ENCODE data around the gene GGNBP2.

GGNBP2 gene

DNA sequence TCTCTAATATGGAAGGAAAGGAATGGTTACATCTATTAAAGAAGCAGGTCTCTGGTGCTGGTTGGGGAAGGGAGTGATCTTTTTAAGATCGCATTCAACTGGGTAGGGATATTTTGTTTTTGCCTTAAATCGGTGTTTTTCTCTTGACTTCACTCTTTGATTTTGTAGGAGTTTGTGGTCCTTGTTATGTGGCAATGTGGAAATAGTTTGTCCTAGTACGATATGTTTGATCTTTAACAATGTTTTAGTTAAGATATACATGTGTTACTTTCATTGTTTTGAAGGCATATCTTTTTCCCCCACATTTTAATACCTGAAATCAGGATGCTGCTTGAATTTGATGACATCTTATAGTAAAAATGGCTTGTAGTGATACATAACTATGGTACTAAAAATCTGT, 8.7 kb downstream of the GGNBP2 start:
- no peak for DNase-seq (ENCODE audit: low read depth in 2 of 2)

DNA sequence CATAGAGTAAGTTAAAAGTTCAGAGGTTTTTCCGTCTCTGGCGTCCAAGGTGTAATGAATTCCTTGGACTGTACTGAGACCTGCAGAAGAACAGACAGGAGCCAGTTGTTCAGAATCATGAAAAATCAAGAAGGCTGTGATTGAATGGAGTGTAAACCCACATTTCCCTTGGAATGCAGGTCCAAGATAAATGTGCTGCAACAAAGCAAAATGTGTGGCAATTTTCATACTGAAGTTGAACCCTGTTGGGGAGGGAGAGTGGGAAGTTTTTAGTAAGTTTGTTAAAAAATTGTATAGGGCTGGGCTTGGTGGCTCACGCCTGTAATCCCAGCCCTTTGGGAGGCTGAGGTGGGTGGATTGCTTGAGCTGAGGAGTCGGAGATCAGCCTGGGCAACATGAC, 21.4 kb downstream of the GGNBP2 start:
- no peak for DNase-seq (ENCODE audit: low read depth in 2 of 2)

DNA sequence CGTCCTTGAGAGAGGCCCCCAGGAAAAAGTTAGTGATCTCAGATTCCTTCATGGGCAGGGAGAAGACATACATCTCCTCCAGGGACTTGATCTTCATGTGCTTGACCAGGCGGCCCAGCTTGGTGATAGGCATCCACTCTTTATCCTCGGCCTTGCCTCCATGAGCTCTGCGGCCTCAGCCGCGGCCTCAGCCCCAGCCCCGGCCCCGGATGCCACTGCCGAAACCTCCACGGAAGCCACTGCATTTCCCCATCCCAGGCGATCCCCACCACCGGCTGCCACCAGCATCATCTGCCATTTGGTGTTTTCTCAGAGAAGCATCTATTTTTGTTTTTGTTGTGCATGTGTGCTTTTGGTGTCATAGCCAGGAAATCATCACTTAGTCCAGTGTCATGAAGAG, 30.3 kb downstream of the GGNBP2 start:
- no peak for DNase-seq (ENCODE audit: low read depth in 2 of 2)

DNA sequence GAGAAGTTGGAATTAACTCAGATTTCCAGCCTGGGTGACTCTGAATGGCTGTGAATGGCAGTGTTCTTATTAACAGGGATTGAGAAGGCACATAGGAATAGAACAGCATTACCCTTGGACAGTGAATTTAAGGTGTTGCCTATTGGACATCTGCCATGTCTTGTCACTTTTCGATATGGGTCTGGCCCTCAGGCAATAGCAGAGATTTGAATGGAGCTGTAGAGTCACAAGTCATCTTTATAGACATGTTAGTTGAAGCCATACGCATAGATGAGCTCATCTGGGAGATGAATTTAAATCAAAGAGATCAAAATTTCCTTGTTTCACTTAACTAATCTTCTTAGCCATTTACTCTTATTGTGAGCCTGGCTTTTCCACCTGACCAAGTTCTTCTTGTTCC, 32.1 kb downstream of the GGNBP2 start:
- DNase-seq (ENCODE audit: low read depth in 2 of 2) = no peak

DNA sequence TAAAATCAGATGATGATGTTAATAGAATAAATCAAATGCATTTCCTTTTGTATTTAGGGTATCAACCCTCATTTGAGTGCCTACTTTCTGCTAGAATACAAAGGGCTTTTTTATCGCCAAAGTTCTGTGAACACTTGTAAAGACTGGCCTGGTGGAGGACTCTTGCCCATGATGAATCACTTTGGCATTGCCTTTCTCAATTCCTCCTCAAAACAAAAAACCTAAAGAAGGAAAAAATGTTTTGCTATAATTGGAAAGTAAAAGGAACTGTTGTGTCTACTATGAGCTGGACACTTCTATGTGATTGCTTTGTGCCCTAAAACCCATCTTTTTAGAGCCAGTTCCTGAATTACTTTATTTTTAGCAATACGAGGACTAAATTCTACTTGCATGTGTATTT, 34.0 kb downstream of the GGNBP2 start:
- DNase-seq (ENCODE audit: low read depth in 2 of 2) = no peak

DNA sequence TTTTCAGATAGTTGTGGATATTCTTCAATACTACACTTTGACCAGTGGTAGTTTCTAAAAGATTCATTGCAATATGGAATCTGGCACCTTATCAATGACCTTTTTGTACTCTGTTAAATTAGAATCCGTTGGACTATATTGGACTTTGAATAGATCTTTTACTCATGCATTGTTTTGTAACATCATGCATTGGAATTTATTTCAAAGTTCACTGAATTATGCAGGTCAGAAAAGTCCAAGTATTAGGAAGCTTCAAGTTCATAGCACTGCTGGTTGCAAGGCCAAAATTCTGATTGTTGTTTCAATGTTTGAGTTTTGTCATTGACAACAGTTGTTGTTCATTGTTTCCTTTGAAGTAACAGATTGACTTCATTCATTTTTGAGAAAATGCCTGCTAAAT, 39.1 kb downstream of the GGNBP2 start:
- DNase-seq (ENCODE audit: low read depth in 2 of 2) = no peak

DNA sequence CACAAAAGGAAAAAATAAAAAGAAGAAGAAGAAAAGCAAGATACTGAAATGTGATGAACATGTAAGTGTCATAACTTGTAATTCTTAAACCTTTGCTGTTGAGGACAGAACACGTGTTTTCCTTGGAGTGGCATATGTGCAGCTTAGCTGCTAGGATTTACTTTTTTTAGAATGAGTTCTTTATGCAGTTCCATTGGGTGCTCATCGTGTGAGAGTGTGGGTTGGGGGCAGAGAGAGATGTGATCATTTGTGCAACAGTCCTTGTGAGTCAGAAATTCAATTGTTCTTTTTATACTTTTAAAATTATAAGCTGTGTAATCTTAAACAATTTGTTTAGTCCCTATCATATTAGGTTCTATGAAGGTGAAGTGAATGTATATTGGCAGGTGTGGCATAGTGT, 41.4 kb downstream of the GGNBP2 start:
- DNase-seq (ENCODE audit: low read depth in 2 of 2) = no peak

DNA sequence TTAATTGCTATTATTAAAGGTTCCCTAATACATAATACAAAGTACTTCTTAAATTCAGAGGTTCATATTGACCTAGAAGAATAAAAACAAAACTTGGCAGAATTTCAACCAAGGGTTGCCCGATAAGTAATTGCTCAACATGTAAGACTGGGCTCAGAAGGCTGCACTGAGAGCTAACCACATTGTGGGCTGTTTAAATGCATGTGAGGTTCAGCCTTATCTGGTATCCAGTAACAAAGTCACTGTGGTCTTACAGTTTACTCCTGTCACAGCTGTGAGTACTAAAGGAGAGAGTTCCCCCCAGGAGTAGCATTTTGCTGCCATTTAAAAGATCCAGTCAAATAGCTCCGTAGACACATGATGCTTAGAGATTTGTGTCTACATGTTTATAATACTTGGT, 45.4 kb downstream of the GGNBP2 start:
- no peak for DNase-seq (ENCODE audit: low read depth in 2 of 2)

DNA sequence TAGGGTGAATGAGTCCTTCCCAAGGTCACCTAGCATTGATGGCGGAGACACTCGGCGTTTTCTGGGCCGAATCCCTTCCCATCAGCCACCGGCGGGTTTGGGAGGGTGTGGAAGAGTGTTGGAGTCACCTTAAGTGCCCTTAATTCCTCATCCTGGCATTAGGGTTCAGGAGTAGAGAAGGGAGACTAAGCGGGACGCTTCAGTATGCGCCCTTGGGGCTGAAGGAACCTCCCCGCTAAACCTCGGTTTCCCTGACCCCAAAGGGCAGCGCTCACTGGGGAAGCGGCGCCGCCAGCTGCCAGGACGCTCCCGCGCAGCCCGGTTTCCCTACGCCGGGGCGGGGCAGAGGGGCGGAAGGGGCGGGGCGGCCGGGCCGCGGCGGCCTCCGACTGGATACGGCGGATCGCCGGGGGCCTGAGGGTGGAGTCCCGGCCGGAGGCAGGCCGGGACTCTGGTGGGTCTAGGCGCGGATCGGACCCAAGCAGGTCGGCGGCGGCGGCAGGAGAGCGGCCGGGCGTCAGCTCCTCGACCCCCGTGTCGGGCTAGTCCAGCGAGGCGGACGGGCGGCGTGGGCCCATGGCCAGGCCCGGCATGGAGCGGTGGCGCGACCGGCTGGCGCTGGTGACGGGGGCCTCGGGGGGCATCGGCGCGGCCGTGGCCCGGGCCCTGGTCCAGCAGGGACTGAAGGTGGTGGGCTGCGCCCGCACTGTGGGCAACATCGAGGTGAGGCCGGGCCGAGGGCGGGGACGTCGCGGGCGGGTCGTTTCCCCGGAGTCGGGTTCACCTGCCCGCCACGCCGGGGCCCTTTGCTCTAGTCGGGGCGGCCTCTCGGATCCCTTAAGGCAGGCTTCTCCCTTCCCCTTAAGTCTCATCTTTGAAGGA, 47.0 kb downstream of the GGNBP2 start, which contains the start of gene DHRS11:
DHRS11 (plus strand) TSS at position 446 of the 882 bp plus-strand sequence; CDS start at position 577, 131 bp downstream.
- peak; percentile 77 to 79 for DNase-seq (ENCODE audit: low read depth in 2 of 2)

DNA sequence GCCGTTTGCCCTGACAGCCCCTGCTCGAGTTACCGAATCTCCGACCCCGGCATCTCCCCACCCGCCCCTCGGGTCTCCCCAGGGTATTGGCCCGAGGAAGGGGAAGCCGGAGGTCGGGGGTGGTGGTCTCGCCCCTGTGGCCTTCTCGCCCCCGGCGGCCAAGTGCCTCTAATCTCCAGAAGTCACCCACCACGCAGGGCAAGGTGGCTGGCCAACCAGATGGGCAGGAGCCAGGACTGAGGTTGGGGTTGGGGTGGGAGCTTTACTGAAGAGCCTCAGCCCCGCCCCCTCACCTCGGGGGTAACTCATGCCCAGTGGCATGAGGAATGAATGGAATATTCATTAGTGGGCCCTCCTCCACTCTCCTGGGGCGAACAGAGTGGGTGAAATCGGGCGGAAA, 47.6 kb downstream of the GGNBP2 start:
- no peak for DNase-seq (ENCODE audit: low read depth in 2 of 2)

DNA sequence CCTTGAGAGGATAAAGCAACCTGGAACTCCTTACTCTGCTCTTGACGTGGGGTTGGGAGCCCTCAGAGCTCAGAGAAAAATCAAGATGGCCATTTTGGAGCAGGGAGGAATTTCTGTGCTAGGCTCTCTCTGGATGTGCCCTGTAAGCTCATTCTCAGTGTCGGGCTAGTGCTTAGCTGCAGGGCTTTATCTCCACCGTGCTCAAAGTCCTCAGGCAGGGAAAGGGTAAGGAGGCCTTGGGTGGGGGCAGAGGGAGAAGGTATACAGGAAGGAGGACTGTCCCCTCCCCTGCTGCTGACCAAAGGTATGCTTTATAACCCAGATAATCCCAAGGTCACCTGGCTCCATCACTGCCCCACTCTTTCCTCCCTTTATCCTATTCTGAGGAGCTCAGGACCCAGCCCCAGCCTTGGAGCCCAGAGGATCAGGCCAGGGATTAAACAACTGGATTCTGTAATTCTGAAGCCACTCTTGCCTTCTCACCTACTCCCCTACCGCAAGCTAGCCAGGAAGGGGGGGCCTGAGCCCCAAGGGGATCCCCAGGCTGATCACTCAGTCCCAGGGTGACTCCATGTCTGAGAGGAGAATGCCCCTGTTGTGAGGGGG, 48.1 kb downstream of the GGNBP2 start:
- DNase-seq (ENCODE audit: low read depth in 2 of 2) = no peak

DNA sequence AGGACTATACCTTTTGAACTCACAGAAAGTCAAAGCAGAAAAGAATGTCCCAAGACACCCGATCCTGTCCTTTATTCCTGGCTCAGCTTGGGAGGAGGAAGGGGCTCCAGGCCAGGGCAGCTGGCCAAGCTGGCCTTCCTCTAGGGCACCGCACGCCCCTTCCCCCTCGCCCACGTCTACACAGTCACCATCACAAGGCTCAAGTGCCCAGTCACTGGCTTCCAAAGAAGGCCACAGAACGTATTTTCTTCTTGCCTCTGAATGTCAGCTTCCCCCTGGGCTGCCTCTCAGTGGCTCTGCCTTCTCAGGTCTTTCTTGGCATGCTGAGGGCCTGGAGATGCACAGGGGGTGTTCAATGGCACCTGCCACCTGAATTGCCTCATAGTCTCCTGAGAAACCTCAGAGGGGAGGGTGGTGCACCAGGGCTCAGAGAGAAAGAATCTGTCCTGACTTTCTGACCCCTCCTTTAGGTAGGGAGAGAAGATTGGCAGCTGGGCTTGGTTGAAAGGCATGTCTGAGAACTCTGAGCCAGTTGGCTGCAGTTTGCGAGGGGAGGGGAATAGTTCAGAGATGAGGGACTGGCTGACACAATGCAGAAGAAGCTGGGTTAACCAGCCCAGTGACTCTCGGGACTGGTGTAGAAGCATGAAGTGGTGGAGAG, 49.1 kb downstream of the GGNBP2 start:
- no peak for DNase-seq (ENCODE audit: low read depth in 2 of 2)

DNA sequence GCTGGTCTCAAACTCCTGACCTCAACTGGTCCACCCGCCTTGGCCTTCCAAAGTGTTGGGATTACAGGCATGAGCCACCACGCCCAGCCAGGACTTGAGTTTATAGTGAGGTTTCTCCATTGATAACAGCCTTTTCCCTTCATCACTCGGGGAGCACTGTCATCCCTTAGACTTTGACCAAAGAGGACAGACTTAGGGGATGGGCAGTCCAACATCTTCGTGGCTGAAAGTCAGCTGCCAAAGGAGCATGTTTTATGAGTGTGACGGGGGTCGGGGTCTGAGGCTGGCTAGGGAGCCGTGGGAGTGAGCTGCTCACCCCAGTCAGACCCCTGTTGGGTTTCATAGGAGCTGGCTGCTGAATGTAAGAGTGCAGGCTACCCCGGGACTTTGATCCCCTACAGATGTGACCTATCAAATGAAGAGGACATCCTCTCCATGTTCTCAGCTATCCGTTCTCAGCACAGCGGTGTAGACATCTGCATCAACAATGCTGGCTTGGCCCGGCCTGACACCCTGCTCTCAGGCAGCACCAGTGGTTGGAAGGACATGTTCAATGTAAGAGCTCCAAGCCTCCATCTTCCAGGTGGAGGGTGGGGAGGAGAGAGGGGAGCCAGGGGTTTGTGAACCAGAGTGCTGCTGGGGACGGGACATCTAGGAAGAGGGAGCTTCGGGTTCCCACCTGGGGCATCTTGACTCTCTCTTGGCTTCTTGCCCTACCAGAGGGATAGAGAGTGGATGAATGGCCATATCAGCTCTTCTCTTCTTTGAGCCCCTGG, 50.1 kb downstream of the GGNBP2 start:
- no peak for DNase-seq (ENCODE audit: low read depth in 2 of 2)

DNA sequence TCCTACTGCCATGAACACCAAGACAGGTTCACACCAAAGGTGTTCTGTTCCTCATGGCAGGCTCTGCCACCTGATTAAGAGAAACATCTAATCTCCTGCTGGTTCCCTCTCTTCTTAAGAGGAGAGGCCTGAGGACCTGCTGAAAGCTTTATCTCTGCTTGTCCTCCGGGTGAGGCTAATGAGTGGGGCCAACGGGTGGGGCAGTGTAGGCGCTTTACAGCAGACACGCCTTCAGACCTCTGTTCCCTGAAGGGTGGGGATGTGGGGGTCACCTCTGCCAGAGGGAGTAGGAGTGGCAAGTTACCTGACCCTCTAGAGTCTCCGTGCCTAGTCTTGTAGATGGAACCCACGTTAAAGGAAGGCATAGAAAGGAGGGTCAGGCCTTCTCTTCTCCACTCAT, 52.5 kb downstream of the GGNBP2 start:
- no peak for DNase-seq (ENCODE audit: low read depth in 2 of 2)

DNA sequence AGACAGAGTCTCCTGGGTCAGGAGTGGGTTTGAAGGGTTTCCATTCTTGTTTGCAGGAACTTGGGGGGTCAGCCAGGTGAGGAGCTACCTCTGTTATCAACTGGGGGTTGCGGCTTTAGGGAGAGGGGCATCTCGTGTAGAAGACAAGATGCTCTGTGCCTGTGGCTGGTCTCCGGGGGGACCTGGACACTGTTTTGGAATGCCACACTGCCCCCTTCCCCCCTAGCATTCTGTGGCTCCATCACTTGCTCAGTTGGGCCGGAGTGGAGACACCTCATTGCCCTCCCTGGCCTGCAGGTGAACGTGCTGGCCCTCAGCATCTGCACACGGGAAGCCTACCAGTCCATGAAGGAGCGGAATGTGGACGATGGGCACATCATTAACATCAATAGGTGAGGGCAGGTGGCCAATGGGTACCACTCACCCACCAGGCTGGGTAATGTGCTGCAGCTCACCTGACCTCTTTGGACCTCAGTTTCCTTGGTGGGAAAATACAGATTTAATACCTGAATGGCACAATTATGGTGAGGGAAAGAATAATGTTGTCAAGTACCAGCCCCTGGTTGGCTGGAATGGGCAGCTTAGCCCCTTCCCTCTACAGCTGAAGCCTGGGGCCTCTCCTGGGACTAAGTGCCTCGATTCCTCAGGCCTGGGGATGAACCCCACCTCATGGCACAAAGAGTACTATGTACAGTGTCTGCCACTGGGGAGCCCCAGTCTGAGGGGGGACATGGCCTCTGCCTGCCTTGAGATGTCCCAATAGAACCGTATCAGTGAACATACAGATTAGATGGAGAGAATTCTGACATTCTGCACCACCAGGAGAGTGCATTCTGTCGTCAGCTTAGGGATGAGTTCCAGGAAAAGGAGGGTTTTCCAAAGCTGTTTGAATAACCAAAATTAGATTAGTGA, 53.4 kb downstream of the GGNBP2 start:
- no peak for DNase-seq (ENCODE audit: low read depth in 2 of 2)

DNA sequence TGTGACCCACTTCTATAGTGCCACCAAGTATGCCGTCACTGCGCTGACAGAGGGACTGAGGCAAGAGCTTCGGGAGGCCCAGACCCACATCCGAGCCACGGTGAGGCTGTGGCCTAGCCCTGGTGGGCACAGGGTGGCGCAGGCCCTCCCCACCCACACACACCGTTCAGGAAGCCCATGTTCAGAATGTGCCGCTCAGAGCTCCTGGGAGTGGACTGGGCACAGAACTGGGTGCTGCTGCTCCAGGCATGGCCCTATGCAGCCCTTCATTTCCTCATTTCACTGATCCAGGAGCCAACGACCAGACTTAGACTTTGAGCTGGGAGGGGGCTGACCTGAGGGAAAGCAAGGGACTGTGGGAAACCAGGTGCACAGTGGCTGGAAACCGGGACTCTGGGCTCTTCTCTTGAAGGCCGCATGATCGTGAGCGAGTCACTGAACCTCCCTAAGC, 54.3 kb downstream of the GGNBP2 start:
- DNase-seq (ENCODE audit: low read depth in 2 of 2) = no peak

DNA sequence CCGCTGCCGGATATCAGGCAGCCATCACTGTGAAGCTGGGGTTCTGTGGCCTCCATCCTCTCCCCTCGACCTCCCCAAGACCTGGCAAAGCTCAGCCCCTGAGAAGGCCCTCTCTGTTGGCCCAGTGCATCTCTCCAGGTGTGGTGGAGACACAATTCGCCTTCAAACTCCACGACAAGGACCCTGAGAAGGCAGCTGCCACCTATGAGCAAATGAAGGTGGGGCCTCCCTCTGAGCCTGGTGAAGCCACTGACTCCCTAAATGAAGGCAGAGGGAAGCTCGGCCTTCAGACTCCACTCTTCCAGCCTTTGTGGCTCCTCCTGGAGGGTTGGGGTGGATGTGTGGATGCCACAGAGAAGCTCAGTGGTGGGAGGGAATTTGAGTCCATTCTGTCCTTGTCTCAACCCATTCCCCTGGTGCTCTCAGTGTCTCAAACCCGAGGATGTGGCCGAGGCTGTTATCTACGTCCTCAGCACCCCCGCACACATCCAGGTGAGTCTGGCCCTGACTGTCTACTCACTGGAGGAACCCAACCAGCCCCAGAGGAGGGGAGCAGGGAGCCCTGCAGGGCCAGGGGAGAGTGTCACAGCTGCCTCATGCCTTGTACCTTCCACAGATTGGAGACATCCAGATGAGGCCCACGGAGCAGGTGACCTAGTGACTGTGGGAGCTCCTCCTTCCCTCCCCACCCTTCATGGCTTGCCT, 55.0 kb downstream of the GGNBP2 start:
- no peak for DNase-seq (ENCODE audit: low read depth in 2 of 2)

DNA sequence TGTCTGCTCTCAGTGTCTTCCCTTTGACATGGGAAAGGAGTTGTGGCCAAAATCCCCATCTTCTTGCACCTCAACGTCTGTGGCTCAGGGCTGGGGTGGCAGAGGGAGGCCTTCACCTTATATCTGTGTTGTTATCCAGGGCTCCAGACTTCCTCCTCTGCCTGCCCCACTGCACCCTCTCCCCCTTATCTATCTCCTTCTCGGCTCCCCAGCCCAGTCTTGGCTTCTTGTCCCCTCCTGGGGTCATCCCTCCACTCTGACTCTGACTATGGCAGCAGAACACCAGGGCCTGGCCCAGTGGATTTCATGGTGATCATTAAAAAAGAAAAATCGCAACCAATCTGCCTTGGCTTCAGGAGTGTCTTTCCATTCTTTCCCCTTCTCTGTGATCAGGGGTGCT, 55.7 kb downstream of the GGNBP2 start:
- DNase-seq (ENCODE audit: low read depth in 2 of 2) = no peak

DNA sequence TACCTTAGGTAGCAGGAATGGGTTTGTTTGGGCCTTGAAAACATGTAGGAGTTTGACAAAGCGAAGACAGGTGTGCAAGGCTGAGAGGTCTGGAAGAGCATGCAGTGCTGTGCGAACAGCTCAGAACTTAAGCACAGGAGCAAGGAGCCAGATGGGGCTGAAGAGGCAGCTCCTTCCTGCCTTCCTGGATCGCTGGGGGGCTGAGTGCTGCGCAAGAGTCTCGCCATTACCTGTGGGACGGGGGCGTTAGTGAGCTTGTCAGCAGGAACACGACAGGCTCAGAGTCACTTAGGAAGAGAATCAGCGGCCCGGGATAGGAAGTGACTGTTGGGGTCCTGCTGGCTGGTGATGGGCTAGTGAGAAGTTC, 56.2 kb downstream of the GGNBP2 start:
- no peak for DNase-seq (ENCODE audit: low read depth in 2 of 2)

DNA sequence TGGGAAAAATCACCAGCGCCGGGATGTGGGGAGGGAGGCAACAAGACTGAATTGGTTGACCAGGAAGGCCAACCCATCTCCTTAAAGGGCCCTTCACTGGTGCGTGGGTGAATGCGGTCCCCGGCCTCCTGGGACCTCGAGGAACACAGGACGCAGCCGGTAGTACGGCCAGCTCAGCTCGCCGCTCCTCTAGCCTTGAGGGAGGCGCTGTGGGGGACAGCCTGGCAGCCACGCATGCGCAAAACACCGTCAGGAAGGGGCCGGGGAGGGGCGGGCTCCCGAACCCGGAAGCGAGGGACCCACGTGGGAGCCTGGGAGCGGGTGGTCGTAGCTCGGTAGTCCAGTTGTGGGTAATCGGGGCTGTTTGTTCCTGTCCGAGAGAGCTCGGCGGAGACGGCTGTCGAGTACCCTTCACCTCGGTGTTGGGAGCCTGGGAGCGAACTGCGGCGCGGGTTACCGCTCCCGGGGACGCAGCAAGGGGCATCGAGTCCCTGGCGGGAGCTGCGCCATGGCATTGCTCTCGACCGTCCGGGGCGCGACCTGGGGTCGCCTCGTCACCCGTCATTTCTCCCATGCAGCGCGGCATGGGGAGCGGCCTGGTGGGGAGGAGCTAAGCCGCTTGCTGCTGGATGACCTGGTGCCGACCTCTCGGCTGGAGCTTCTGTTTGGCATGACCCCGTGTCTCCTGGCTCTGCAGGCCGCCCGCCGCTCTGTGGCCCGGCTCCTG, 56.7 kb downstream of the GGNBP2 start, which contains the start of gene MRM1:
MRM1 (plus strand) TSS at position 281 of the 727 bp plus-strand sequence; CDS start at position 509, 228 bp downstream.
- peak; percentile 87 to 90 for DNase-seq (ENCODE audit: low read depth in 2 of 2)
